Fibroblast of pulmonary artery (primary cell): ENCODE data around the gene ZNF226.
"Not testable (repeated sequence)": the region's sequence is repeated elsewhere in the genome, so short reads cannot be mapped to it uniquely, and the experiment has no call there.

ENCODE experiments used
- DNase-seq: peaks from one replicate; pipeline ENCODE4 v3.0.0-alpha.2; 2010; ENCODE audit warnings: low read depth
- H3K4me3 ChIP-seq: replicated peaks from 2 replicates; pipeline ENCODE4 v1.5.1; 2011; ENCODE audit warnings: low read depth, mild to moderate bottlenecking, control low read depth, low read length, moderate library complexity
- TF ChIP-seq, protein P1 (sequence below): IDR thresholded peaks from 2 replicates; pipeline ENCODE4 v1.5.1; 2011; ENCODE audit warnings: mild to moderate bottlenecking, control low read depth, low read length, inconsistent platforms; ENCODE audit errors: missing control alignments

ZNF226 gene

DNA sequence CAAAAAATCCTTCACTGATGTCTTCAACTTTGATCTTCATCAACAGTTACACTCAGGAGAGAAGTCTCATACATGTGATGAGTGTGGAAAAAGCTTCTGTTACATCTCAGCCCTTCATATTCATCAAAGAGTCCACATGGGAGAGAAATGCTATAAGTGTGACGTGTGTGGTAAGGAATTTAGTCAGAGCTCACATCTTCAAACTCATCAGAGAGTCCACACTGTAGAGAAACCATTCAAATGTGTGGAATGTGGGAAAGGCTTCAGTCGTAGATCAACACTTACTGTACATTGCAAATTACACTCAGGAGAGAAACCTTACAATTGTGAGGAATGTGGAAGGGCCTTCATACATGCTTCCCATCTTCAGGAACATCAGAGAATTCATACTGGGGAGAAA is 8.4 kb upstream of the ZNF226 start:
- no peak overlapping the region for H3K4me3 ChIP-seq
- DNase-seq = no peak
- TF ChIP-seq, protein P1, sequence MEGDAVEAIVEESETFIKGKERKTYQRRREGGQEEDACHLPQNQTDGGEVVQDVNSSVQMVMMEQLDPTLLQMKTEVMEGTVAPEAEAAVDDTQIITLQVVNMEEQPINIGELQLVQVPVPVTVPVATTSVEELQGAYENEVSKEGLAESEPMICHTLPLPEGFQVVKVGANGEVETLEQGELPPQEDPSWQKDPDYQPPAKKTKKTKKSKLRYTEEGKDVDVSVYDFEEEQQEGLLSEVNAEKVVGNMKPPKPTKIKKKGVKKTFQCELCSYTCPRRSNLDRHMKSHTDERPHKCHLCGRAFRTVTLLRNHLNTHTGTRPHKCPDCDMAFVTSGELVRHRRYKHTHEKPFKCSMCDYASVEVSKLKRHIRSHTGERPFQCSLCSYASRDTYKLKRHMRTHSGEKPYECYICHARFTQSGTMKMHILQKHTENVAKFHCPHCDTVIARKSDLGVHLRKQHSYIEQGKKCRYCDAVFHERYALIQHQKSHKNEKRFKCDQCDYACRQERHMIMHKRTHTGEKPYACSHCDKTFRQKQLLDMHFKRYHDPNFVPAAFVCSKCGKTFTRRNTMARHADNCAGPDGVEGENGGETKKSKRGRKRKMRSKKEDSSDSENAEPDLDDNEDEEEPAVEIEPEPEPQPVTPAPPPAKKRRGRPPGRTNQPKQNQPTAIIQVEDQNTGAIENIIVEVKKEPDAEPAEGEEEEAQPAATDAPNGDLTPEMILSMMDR = no peak

DNA sequence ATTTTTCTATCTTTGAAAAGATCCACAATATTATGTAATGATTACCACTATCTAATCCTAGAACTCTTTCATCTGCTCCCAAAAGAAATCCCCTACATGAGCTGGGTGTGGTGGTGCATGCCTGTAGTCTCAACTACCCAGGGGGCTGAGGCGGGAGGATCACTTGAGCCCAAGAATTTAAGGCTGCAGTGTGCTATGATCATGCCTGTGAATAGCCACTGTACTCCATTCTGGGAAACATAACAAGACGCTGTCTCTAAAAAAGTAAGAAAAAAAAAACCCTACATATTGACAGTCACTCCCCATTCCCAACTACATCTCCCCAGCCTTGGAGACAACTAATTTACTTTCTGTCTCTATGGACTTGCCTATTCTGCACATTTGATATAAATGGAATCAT is 1.1 kb upstream of the ZNF226 start:
- no peak overlapping the region for H3K4me3 ChIP-seq
- no peak for DNase-seq
- TF ChIP-seq, protein P1 = no peak

DNA sequence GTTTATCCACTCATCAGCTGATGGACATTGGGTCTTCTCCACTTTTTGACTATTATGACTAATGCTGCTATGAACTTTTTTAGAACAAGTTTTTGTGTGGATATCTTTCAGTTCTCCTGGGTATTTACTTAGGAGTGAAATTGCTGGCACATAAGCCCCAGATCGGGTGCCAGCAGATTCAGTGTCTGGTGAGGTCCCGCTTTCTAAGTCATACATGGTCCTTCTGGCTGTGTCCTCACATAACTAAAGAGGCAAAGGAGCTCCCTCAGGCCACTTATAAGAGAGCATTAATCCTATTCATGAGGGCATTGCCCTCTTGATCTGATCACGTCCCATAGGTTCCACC is 600 bp upstream of the ZNF226 start:
- H3K4me3 ChIP-seq = peak overlapping the region; percentile 86
- TF ChIP-seq, protein P1 = no peak
- no peak for DNase-seq

DNA sequence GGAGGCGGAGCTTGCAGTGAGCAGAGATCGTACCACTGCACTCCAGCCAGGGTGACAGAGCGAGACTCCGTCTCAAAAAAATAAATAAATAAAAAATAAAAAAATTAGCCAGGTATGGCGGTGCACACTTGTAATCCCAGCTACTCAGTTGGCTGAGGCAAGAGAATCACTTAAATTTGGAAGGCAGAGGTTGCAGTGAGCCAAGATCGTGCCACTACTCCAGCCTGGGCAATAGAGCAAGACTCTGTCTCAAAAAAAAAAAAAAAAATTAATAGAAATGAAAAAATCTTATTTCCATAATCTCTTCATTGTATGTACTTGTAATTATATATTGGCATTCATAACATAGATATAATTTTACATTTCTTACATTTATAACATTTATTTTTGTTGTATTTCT is 5.8 kb downstream of the ZNF226 start:
- not testable (repeated sequence) for H3K4me3 ChIP-seq, DNase-seq

DNA sequence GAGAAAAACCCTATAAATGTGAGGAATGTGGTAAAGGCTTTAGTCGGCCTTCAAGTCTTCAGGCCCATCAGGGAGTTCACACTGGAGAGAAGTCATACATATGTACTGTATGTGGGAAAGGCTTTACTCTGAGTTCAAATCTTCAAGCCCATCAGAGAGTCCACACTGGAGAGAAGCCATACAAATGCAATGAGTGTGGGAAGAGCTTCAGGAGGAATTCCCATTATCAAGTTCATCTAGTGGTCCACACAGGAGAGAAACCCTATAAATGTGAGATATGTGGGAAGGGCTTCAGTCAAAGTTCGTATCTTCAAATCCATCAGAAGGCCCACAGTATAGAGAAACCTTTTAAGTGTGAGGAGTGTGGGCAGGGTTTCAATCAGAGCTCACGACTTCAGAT is 11.7 kb downstream of the ZNF226 start:
- TF ChIP-seq, protein P1 = no peak
- DNase-seq = no peak
- no peak overlapping the region for H3K4me3 ChIP-seq

DNA sequence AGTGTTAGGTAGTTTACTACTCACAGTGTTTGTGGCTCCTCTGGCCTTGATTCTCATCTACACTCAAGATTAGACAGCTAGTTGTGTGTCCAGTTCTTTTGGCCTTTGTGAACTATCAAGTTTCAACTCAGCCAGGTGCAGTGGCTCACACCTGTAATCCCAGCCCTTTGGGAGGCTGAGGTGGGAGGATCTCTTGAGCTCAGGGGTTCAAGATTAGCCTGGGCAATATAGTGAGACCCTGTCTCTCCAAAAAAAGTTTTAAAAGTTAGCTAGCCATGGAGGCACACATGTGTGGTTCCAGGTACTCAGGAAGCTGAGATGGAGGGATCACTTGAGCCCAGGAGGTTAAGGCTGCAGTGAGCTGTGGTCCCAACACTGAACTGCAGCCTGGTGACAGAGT is 16.1 kb downstream of the ZNF226 start:
- TF ChIP-seq, protein P1 = no peak
- no peak overlapping the region for H3K4me3 ChIP-seq
- no peak for DNase-seq

DNA sequence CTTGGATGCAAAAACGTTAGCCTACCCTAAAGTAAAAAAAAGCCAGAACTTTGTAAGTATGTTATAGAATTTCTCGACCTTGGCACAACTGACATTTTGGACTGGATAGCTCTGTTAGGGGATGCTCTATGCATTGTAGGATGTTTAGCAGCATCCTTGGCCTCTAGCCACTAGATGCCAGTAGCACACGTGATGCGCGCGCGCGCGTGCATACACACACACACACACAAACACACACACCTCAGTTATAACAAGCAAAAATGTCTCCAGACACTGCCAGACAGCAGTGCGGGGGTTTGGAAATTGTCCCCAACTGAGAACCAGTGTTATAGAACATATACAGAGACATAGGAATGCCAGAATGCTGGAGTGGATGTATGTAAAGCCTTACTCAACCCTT is 17.2 kb downstream of the ZNF226 start:
- no peak for DNase-seq
- TF ChIP-seq, protein P1 = no peak
- no peak overlapping the region for H3K4me3 ChIP-seq

DNA sequence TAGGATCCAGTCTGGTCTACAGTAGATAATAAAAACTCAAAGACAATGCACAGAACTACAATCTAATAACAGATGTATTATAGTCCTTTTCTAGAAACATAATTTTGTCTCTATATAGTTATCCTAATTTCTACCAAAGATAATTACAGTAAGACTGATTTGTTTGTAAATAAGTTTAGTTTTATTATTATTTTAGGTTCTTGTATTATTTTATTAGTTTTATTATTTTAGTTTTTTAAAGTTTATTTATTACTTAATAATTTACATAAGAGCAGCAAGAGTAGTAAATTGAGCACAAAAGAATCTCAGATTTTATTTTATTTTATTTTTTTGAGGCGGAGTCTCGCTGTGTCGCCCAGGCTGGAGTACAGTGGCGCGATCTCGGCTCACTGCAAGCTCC is 25.1 kb downstream of the ZNF226 start:
- TF ChIP-seq, protein P1 = no peak
- no peak for DNase-seq
- no peak overlapping the region for H3K4me3 ChIP-seq
